Neuronal stem cell (in vitro differentiated cells): ENCODE measurements around the gene SORBS1.

Experiments
- DNase-seq: peaks from one replicate; pipeline ENCODE4 v3.0.0-alpha.2; 2013; ENCODE audit warnings: low spot score
- H2AFZ ChIP-seq: one replicate; pipeline ENCODE4 v1.6.1; 2013; ENCODE audit warnings: mild to moderate bottlenecking, low read length, inconsistent platforms
- H2AK5ac ChIP-seq: 2 replicates; pipeline ENCODE4 v1.6.1; 2013; ENCODE audit warnings: low read depth, mild to moderate bottlenecking, inconsistent platforms, low read length, moderate library complexity, mixed read lengths
- H2BK120ac ChIP-seq: 2 replicates; pipeline ENCODE4 v1.6.1; 2013; ENCODE audit warnings: low read depth, mild to moderate bottlenecking, inconsistent platforms, low read length, moderate library complexity, mixed read lengths
- H2BK12ac ChIP-seq: one replicate; pipeline ENCODE4 v1.6.1; 2013; ENCODE audit warnings: low read length, inconsistent platforms
- H2BK15ac ChIP-seq: 2 replicates; pipeline ENCODE4 v1.6.1; 2013; ENCODE audit warnings: mild to moderate bottlenecking, low read length, inconsistent platforms, mixed read lengths
- H2BK5ac ChIP-seq: one replicate; pipeline ENCODE4 v1.6.1; 2013; ENCODE audit warnings: inconsistent platforms, mild to moderate bottlenecking, low read length, moderate library complexity
- H3K14ac ChIP-seq: one replicate; pipeline ENCODE4 v1.6.1; 2013; ENCODE audit warnings: low read length, inconsistent platforms
- H3K18ac ChIP-seq: 2 replicates; pipeline ENCODE4 v1.6.1; 2013; ENCODE audit warnings: low read length, inconsistent platforms
- H3K23ac ChIP-seq: 2 replicates; pipeline ENCODE4 v1.6.1; 2013; ENCODE audit warnings: low read depth, mild to moderate bottlenecking, mixed read lengths, low read length, inconsistent platforms; ENCODE audit not compliant: poor library complexity
- H3K27ac ChIP-seq: replicated peaks from 3 replicates; pipeline ENCODE4 v1.5.1; 2013; ENCODE audit warnings: low read length, inconsistent platforms
- H3K27me3 ChIP-seq, 3 experiments: 2 replicates each; pipeline ENCODE4 v1.6.1; 2013; ENCODE audit warnings: low read length in 3 of 3, mild to moderate bottlenecking in 2 of 3, inconsistent platforms in 1 of 3, low read depth in 1 of 3, mixed read lengths in 1 of 3, moderate library complexity in 1 of 3; ENCODE audit not compliant: control insufficient read depth in 3 of 3, insufficient read depth in 3 of 3
- H3K36me3 ChIP-seq, 2 donors: replicated peaks in 1 of 2; 2 replicates each; pipeline ENCODE4 v1.6.1; 2013; ENCODE audit warnings: low read length in 2 of 2; ENCODE audit not compliant: control insufficient read depth in 2 of 2, insufficient read depth in 2 of 2
- H3K4ac ChIP-seq: 2 replicates; pipeline ENCODE4 v1.6.1; 2013; ENCODE audit warnings: inconsistent platforms, mild to moderate bottlenecking, low read length, moderate library complexity
- H3K4me1 ChIP-seq, 2 donors: 1 replicate in 1 of 2; 2 replicates in 1 of 2; pipeline ENCODE4 v1.6.1; 2013; ENCODE audit warnings: low read length in 2 of 2, low read depth in 1 of 2; ENCODE audit not compliant: control insufficient read depth in 2 of 2, insufficient read depth in 1 of 2
- H3K4me2 ChIP-seq: one replicate; pipeline ENCODE4 v1.6.1; 2013; ENCODE audit warnings: mild to moderate bottlenecking, low read length, inconsistent platforms; ENCODE audit not compliant: insufficient read depth, poor library complexity, severe bottlenecking
- H3K4me3 ChIP-seq, 2 donors: 2 replicates each; pipeline ENCODE4 v1.5.1; 2013; ENCODE audit warnings: low read length in 2 of 2, mild to moderate bottlenecking in 2 of 2, inconsistent platforms in 1 of 2, moderate library complexity in 1 of 2
- H3K79me1 ChIP-seq: one replicate; pipeline ENCODE4 v1.6.1; 2013; ENCODE audit warnings: low read depth, mild to moderate bottlenecking, inconsistent platforms, low read length, moderate library complexity
- H3K9ac ChIP-seq: one replicate; pipeline ENCODE4 v1.6.1; 2013; ENCODE audit warnings: mild to moderate bottlenecking, low read depth, low read length, inconsistent platforms; ENCODE audit not compliant: poor library complexity
- H3K9me3 ChIP-seq, 2 donors: replicated peaks in 1 of 2; 2 replicates each; pipeline versions ENCODE3 to v1.6.1; 2013; ENCODE audit warnings: low read length in 2 of 2, mild to moderate bottlenecking in 2 of 2, inconsistent platforms in 1 of 2, low read depth in 1 of 2, mixed read lengths in 1 of 2, moderate library complexity in 1 of 2; ENCODE audit not compliant: control insufficient read depth in 2 of 2, insufficient read depth in 1 of 2
- H4K8ac ChIP-seq: one replicate; pipeline ENCODE4 v1.6.1; 2013; ENCODE audit warnings: low read depth, mild to moderate bottlenecking, inconsistent platforms, low read length, moderate library complexity
- H4K91ac ChIP-seq: one replicate; pipeline ENCODE4 v1.6.1; 2013; ENCODE audit warnings: low read length, low read depth, mild to moderate bottlenecking, inconsistent platforms; ENCODE audit not compliant: poor library complexity
- WGBS, 2 donors: extraction: QIAGEN DNeasy Blood & Tissue Kit; methylation state at CpG; one replicate each; pipeline ENCODE4 v1.1.7; 2013; ENCODE audit warnings: missing lambda C conversion rate in 2 of 2, mixed read lengths in 1 of 2; ENCODE audit not compliant: insufficient read length in 2 of 2, insufficient replicate concordance in 1 of 2; ENCODE audit errors: extremely low coverage in 2 of 2; 5-methylcytosine and 5-hydroxymethylcytosine counted together

SORBS1 gene

DNA sequence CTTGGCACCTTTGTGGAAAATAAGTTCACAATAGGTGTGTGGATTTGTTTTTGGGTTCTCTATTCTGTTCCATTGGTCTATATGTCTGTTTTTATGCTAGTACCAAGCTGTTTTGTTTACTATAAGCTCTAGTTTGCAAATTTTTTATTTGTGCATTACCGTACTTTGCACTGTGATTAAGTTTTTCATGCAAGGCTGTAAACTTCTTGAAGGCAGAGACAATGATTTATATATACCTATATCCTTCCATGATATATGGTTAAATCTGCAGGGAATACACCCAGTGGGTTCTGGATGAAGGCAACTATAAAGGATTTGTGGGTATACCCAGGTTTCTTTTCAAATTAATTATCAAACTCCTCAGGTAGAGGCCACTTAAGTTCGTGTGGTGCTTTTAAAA lies 178.6 kb downstream of the SORBS1 start:
- H3K4me2 ChIP-seq: no peak overlapping the region

DNA sequence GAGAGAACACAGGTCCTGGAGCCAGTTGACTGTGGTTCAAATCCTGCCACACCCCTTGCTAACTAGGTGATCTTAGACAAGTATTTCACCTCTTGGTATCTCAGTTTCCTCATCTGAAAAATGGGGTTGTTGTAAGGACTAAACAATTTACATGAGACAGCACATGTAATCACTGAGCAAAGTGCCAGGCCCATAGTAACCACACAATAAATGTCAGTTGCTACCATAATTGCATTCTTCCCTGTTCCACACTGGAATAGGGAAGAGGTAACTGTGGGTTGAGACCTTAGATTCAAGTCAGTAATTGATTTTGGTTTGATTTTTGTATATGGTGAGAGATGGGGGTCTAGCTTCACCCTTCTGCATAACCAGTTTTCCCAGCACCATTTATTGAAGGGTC lies 179.0 kb downstream of the SORBS1 start:
- no peak overlapping the region for H3K14ac ChIP-seq
- DNase-seq: no peak
- H3K27ac ChIP-seq: no peak overlapping the region
- H2AFZ ChIP-seq: no peak overlapping the region
- no peak overlapping the region for H2BK15ac ChIP-seq
- H3K4ac ChIP-seq: no peak overlapping the region
- H4K91ac ChIP-seq: no peak overlapping the region
- no peak overlapping the region for H3K9ac ChIP-seq
- no peak overlapping the region for H3K4me2 ChIP-seq
- no peaks in the 10 kb centered on the region for H3K4me1 ChIP-seq
- no peaks in the 10 kb centered on the region for H3K27me3 ChIP-seq
- H3K23ac ChIP-seq: no peak overlapping the region
- H2AK5ac ChIP-seq: no peak overlapping the region
- H3K4me3 ChIP-seq: no peak overlapping the region
- no peak overlapping the region for H3K18ac ChIP-seq
- no peaks in the 10 kb centered on the region for H3K9me3 ChIP-seq
- no peaks in the 10 kb centered on the region for H3K36me3 ChIP-seq
- no peak overlapping the region for H2BK5ac ChIP-seq
- no peaks in the 10 kb centered on the region for H3K79me1 ChIP-seq
- H4K8ac ChIP-seq: no peak overlapping the region
- no peak overlapping the region for H2BK12ac ChIP-seq
- no peak overlapping the region for H2BK120ac ChIP-seq

More for the DNA sequence above, 178.6 kb downstream of the SORBS1 start:
- no peak overlapping the region for H3K9ac ChIP-seq
- no peak overlapping the region for H3K27ac ChIP-seq
- no peak overlapping the region for H3K23ac ChIP-seq
- H2BK12ac ChIP-seq: no peak overlapping the region
- H3K4me1 ChIP-seq: no peaks in the 10 kb centered on the region
- H3K4ac ChIP-seq: no peak overlapping the region
- no peak overlapping the region for H3K4me3 ChIP-seq
- H2AK5ac ChIP-seq: no peak overlapping the region
- H3K27me3 ChIP-seq: no peaks in the 10 kb centered on the region
- no peaks in the 10 kb centered on the region for H3K9me3 ChIP-seq
- H3K18ac ChIP-seq: no peak overlapping the region
- H3K14ac ChIP-seq: no peak overlapping the region
- no peak overlapping the region for H2BK5ac ChIP-seq
- H3K79me1 ChIP-seq: no peaks in the 10 kb centered on the region
- DNase-seq: no peak
- no peak overlapping the region for H2BK15ac ChIP-seq
- H3K36me3 ChIP-seq: no peaks in the 10 kb centered on the region
- H2AFZ ChIP-seq: no peak overlapping the region
- WGBS, 2 donors: no CpG with 5 or more reads among the region's 2 CpGs
- H2BK120ac ChIP-seq: no peak overlapping the region
- H4K8ac ChIP-seq: no peak overlapping the region
- H4K91ac ChIP-seq: no peak overlapping the region

DNA sequence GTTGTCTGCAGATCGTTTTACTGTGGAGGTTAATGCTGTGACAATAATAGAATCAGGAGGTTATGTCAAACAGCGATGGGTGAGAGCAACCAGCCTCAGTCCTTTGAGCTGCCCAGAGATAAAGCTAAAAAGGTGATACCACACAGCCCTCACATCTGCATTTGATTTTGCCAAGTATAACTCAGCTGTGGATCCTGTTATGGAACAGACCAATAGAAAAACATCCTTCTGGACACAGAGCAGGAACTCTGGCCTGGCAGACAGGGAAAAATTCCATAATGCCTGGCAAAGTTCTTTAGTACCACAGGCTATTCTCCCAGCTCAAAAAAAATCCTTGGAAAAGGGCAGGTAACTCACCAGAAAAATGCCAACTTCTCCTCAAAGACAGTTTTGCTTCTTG lies 183.2 kb downstream of the SORBS1 start:
- no peaks in the 10 kb centered on the region for H3K9me3 ChIP-seq
- WGBS, 2 donors: no CpG with 5 or more reads among the region's 2 CpGs
- H4K8ac ChIP-seq: no peak overlapping the region
- no peak overlapping the region for H3K4me2 ChIP-seq
- peaks cover 2 to 5% of the 10 kb centered on the region in 2 donors for H3K4me1 ChIP-seq
- no peak overlapping the region for H2BK15ac ChIP-seq
- H2BK5ac ChIP-seq: no peak overlapping the region
- no peak overlapping the region for H3K4me3 ChIP-seq
- H3K4ac ChIP-seq: no peak overlapping the region
- no peak overlapping the region for H2BK12ac ChIP-seq
- no peaks in the 10 kb centered on the region for H3K27me3 ChIP-seq
- H4K91ac ChIP-seq: no peak overlapping the region
- no peak overlapping the region for H3K9ac ChIP-seq
- no peak overlapping the region for H3K23ac ChIP-seq
- H2BK120ac ChIP-seq: no peak overlapping the region
- no peaks in the 10 kb centered on the region for H3K79me1 ChIP-seq
- H2AK5ac ChIP-seq: no peak overlapping the region
- no peaks in the 10 kb centered on the region for H3K36me3 ChIP-seq
- H3K14ac ChIP-seq: no peak overlapping the region
- no peak for DNase-seq
- no peak overlapping the region for H2AFZ ChIP-seq
- no peak overlapping the region for H3K27ac ChIP-seq
- no peak overlapping the region for H3K18ac ChIP-seq

DNA sequence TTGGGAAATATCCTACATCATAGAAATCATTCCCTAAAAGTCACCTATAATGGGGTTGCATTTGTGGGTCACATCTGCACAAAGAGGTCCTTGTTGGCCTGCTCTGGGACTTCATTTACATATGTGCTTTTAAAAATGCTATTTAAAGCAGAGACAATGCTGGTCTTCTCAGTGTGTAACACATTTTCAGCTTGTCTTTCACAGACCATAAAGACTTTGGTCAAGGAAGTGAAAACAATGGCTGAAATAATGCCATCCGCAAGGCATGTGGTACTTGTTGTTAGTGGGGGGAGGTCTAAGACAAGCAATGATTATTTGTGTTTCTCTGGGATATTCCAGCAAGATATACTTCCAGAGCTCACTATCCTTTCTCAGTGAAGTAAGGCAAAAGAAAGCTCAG lies 185.8 kb downstream of the SORBS1 start:
- Histone ChIP-seq H4K8ac (no peak overlapping the region), H4K91ac (no peak overlapping the region), H2AK5ac (no peak overlapping the region), H3K18ac (no peak overlapping the region), H2BK120ac (no peak overlapping the region), H3K79me1 (no peaks in the 10 kb centered on the region), H3K9me3 (no peaks in the 10 kb centered on the region), H3K23ac (no peak overlapping the region), H3K9ac (no peak overlapping the region), H3K14ac (no peak overlapping the region), H3K4me1 (peaks cover 5 to 7% of the 10 kb centered on the region in 2 donors), H3K36me3 (no peaks in the 10 kb centered on the region), H3K4me2 (peak overlapping the region; percentile 22), H3K27ac (no peak overlapping the region), H3K4me3 (no peak overlapping the region), H3K4ac (no peak overlapping the region), H2BK12ac (no peak overlapping the region), H2BK5ac (no peak overlapping the region), H2BK15ac (no peak overlapping the region), H2AFZ (no peak overlapping the region), H3K27me3 (no peaks in the 10 kb centered on the region)
- no peak for DNase-seq
- WGBS, 2 donors: no CpG with 5 or more reads among the region's 1 CpG
